ENCODE measurements around the gene ANO4. TPM values are rescaled to one million over a fixed set of nuclear protein-coding genes. Genes with fewer than 3 reads are reported as not detected.
"Not testable (repeated sequence)": the region's sequence is repeated elsewhere in the genome, so short reads cannot be mapped to it uniquely, and the experiment has no call there.

Gene ANO4
- total and polyA plus RNA-seq, 2 donors, result 0.28 to 0.89 TPM

- Histone ChIP-seq H3K4me1 (ENCODE audit: control insufficient read depth in 2 of 2, insufficient read depth in 2 of 2, low read length in 2 of 2) (no peaks in the 10 kb centered on the region), H3K4me3 (ENCODE audit: low read length in 2 of 2) (no peak overlapping the region), H3K27me3 (ENCODE audit: control insufficient read depth in 2 of 2, insufficient read depth in 1 of 2, low read length in 1 of 2) (no peaks in the 10 kb centered on the region), H3K9me3 (ENCODE audit: control insufficient read depth in 2 of 2, insufficient read depth in 1 of 2, low read length in 1 of 2) (no peaks in the 10 kb centered on the region), H3K27ac (ENCODE audit: low read depth in 1 of 2, low read length in 1 of 2) (no peak overlapping the region), H3K36me3 (ENCODE audit: control insufficient read depth in 2 of 2, insufficient read depth in 2 of 2, low read length in 1 of 2) (no peaks in the 10 kb centered on the region)
- 79% methylated on average over 8 of the region's 8 CpGs for WGBS
- no peak for DNase-seq (ENCODE audit: low read depth in 6 of 9, low spot score in 9 of 9)
Observed at GRCh38 chr12:101051901-101052550, 257.4 kb downstream of the ANO4 start.

GRCh38 chr12:101053203-101053602, 258.6 kb downstream of the ANO4 start:
- no peaks in the 10 kb centered on the region for H3K27me3 ChIP-seq (ENCODE audit: control insufficient read depth in 2 of 2, insufficient read depth in 1 of 2, low read length in 1 of 2)
- H3K9me3 ChIP-seq (ENCODE audit: control insufficient read depth in 2 of 2, insufficient read depth in 1 of 2, low read length in 1 of 2), result no peaks in the 10 kb centered on the region
- H3K4me1 ChIP-seq (ENCODE audit: control insufficient read depth in 2 of 2, insufficient read depth in 2 of 2, low read length in 2 of 2), result no peaks in the 10 kb centered on the region
- DNase-seq (ENCODE audit: low read depth in 6 of 9, low spot score in 9 of 9), result no peak
- no peak overlapping the region for H3K4me3 ChIP-seq (ENCODE audit: low read length in 2 of 2)
- no peaks in the 10 kb centered on the region for H3K36me3 ChIP-seq (ENCODE audit: control insufficient read depth in 2 of 2, insufficient read depth in 2 of 2, low read length in 1 of 2)
- no peak overlapping the region for H3K27ac ChIP-seq (ENCODE audit: low read depth in 1 of 2, low read length in 1 of 2)

- Histone ChIP-seq H3K27ac (ENCODE audit: low read depth in 1 of 2, low read length in 1 of 2) (no peak overlapping the region), H3K9me3 (ENCODE audit: control insufficient read depth in 2 of 2, insufficient read depth in 1 of 2, low read length in 1 of 2) (no peaks in the 10 kb centered on the region), H3K4me1 (ENCODE audit: control insufficient read depth in 2 of 2, insufficient read depth in 2 of 2, low read length in 2 of 2) (no peaks in the 10 kb centered on the region), H3K27me3 (ENCODE audit: control insufficient read depth in 2 of 2, insufficient read depth in 1 of 2, low read length in 1 of 2) (no peaks in the 10 kb centered on the region), H3K36me3 (ENCODE audit: control insufficient read depth in 2 of 2, insufficient read depth in 2 of 2, low read length in 1 of 2) (no peaks in the 10 kb centered on the region), H3K4me3 (ENCODE audit: low read length in 2 of 2) (no peak overlapping the region)
- no peak for DNase-seq (ENCODE audit: low read depth in 6 of 9, low spot score in 9 of 9)
Observed at GRCh38 chr12:101055940-101056339, 261.4 kb downstream of the ANO4 start.

GRCh38 chr12:101062508-101062907, 267.9 kb downstream of the ANO4 start:
- not testable (repeated sequence) for H3K4me1 ChIP-seq (ENCODE audit: control insufficient read depth in 2 of 2, insufficient read depth in 2 of 2, low read length in 2 of 2); DNase-seq (ENCODE audit: low read depth in 6 of 9, low spot score in 9 of 9); H3K27me3 ChIP-seq (ENCODE audit: control insufficient read depth in 2 of 2, insufficient read depth in 1 of 2, low read length in 1 of 2); H3K27ac ChIP-seq (ENCODE audit: low read depth in 1 of 2, low read length in 1 of 2); H3K9me3 ChIP-seq (ENCODE audit: control insufficient read depth in 2 of 2, insufficient read depth in 1 of 2, low read length in 1 of 2); H3K36me3 ChIP-seq (ENCODE audit: control insufficient read depth in 2 of 2, insufficient read depth in 2 of 2, low read length in 1 of 2); H3K4me3 ChIP-seq (ENCODE audit: low read length in 2 of 2)
- WGBS, result 91% methylated on average over 4 of the region's 4 CpGs

GRCh38 chr12:101064721-101065120, 270.1 kb downstream of the ANO4 start:
- 95% methylated on average over 5 of the region's 5 CpGs for WGBS
- Histone ChIP-seq H3K4me3 (ENCODE audit: low read length in 2 of 2) (no peak overlapping the region), H3K36me3 (ENCODE audit: control insufficient read depth in 2 of 2, insufficient read depth in 2 of 2, low read length in 1 of 2) (no peaks in the 10 kb centered on the region), H3K9me3 (ENCODE audit: control insufficient read depth in 2 of 2, insufficient read depth in 1 of 2, low read length in 1 of 2) (peaks cover 0 to 8% of the 10 kb centered on the region in 2 donors), H3K27ac (ENCODE audit: low read depth in 1 of 2, low read length in 1 of 2) (no peak overlapping the region), H3K4me1 (ENCODE audit: control insufficient read depth in 2 of 2, insufficient read depth in 2 of 2, low read length in 2 of 2) (no peaks in the 10 kb centered on the region), H3K27me3 (ENCODE audit: control insufficient read depth in 2 of 2, insufficient read depth in 1 of 2, low read length in 1 of 2) (no peaks in the 10 kb centered on the region)
- DNase-seq (ENCODE audit: low read depth in 6 of 9, low spot score in 9 of 9), result no peak

GRCh38 chr12:101066489-101066888, 271.9 kb downstream of the ANO4 start:
- Histone ChIP-seq H3K36me3 (ENCODE audit: control insufficient read depth in 2 of 2, insufficient read depth in 2 of 2, low read length in 1 of 2) (no peaks in the 10 kb centered on the region), H3K4me3 (ENCODE audit: low read length in 2 of 2) (no peak overlapping the region), H3K9me3 (ENCODE audit: control insufficient read depth in 2 of 2, insufficient read depth in 1 of 2, low read length in 1 of 2) (peaks cover 0 to 8% of the 10 kb centered on the region in 2 donors), H3K27me3 (ENCODE audit: control insufficient read depth in 2 of 2, insufficient read depth in 1 of 2, low read length in 1 of 2) (no peaks in the 10 kb centered on the region), H3K4me1 (ENCODE audit: control insufficient read depth in 2 of 2, insufficient read depth in 2 of 2, low read length in 2 of 2) (no peaks in the 10 kb centered on the region), H3K27ac (ENCODE audit: low read depth in 1 of 2, low read length in 1 of 2) (no peak overlapping the region)
- 93% methylated on average over 7 of the region's 7 CpGs for WGBS
- no peak for DNase-seq (ENCODE audit: low read depth in 6 of 9, low spot score in 9 of 9)

GRCh38 chr12:101068402-101068801, 273.8 kb downstream of the ANO4 start:
- 94% methylated on average over 3 of the region's 3 CpGs for WGBS
- Histone ChIP-seq H3K36me3 (ENCODE audit: control insufficient read depth in 2 of 2, insufficient read depth in 2 of 2, low read length in 1 of 2) (no peaks in the 10 kb centered on the region), H3K27ac (ENCODE audit: low read depth in 1 of 2, low read length in 1 of 2) (no peak overlapping the region), H3K9me3 (ENCODE audit: control insufficient read depth in 2 of 2, insufficient read depth in 1 of 2, low read length in 1 of 2) (no peaks in the 10 kb centered on the region), H3K4me1 (ENCODE audit: control insufficient read depth in 2 of 2, insufficient read depth in 2 of 2, low read length in 2 of 2) (no peaks in the 10 kb centered on the region), H3K4me3 (ENCODE audit: low read length in 2 of 2) (no peak overlapping the region), H3K27me3 (ENCODE audit: control insufficient read depth in 2 of 2, insufficient read depth in 1 of 2, low read length in 1 of 2) (no peaks in the 10 kb centered on the region)
- DNase-seq (ENCODE audit: low read depth in 6 of 9, low spot score in 9 of 9), result no peak

- Histone ChIP-seq H3K36me3 (ENCODE audit: control insufficient read depth in 2 of 2, insufficient read depth in 2 of 2, low read length in 1 of 2) (no peaks in the 10 kb centered on the region), H3K9me3 (ENCODE audit: control insufficient read depth in 2 of 2, insufficient read depth in 1 of 2, low read length in 1 of 2) (no peaks in the 10 kb centered on the region), H3K27ac (ENCODE audit: low read depth in 1 of 2, low read length in 1 of 2) (no peak overlapping the region), H3K4me1 (ENCODE audit: control insufficient read depth in 2 of 2, insufficient read depth in 2 of 2, low read length in 2 of 2) (no peaks in the 10 kb centered on the region), H3K4me3 (ENCODE audit: low read length in 2 of 2) (no peak overlapping the region), H3K27me3 (ENCODE audit: control insufficient read depth in 2 of 2, insufficient read depth in 1 of 2, low read length in 1 of 2) (no peaks in the 10 kb centered on the region)
- 92% methylated on average over 4 of the region's 4 CpGs for WGBS
- DNase-seq (ENCODE audit: low read depth in 6 of 9, low spot score in 9 of 9), result no peak
Observed at GRCh38 chr12:101068836-101069235, 274.3 kb downstream of the ANO4 start.

- no peaks in the 10 kb centered on the region for H3K27me3 ChIP-seq (ENCODE audit: control insufficient read depth in 2 of 2, insufficient read depth in 1 of 2, low read length in 1 of 2)
- no peak overlapping the region for H3K27ac ChIP-seq (ENCODE audit: low read depth in 1 of 2, low read length in 1 of 2)
- H3K9me3 ChIP-seq (ENCODE audit: control insufficient read depth in 2 of 2, insufficient read depth in 1 of 2, low read length in 1 of 2), result no peaks in the 10 kb centered on the region
- DNase-seq (ENCODE audit: low read depth in 6 of 9, low spot score in 9 of 9), result no peak
- no peaks in the 10 kb centered on the region for H3K36me3 ChIP-seq (ENCODE audit: control insufficient read depth in 2 of 2, insufficient read depth in 2 of 2, low read length in 1 of 2)
- no peaks in the 10 kb centered on the region for H3K4me1 ChIP-seq (ENCODE audit: control insufficient read depth in 2 of 2, insufficient read depth in 2 of 2, low read length in 2 of 2)
- WGBS, result 84% methylated on average over 7 of the region's 7 CpGs
- no peak overlapping the region for H3K4me3 ChIP-seq (ENCODE audit: low read length in 2 of 2)
Observed at GRCh38 chr12:101074940-101075680, 280.5 kb downstream of the ANO4 start.

Measured in thymus (tissue), 11 donors.